Astrocyte of the hippocampus (primary cell): ENCODE measurements around the gene CT47C1.
"Not testable (repeated sequence)": the region's sequence is repeated elsewhere in the genome, so short reads cannot be mapped to it uniquely, and the experiment has no call there.

Source experiments
- DNase-seq: peaks from one replicate; pipeline ENCODE4 v3.0.0; 2011; ENCODE audit warnings: low read depth, low spot score

CT47C1 gene

DNA sequence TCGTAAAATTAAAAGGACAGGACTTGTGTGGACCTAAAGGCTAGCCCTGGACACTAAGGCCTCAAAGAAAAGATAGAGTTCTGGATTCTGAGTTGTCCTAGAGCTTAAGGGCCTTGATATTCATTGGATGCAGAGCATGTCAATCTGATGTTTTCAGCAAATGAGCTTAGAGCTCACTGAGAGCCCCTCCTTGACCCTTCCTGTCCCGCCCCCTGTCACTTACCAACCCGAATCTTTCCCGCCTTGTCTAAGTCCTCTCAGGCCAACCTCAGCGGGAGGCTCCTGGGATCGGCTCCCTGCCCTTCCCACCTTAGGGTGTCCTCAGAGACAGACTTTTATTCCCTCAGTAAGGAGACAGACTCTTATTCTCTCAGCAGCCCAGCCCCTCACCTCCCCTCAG, at the start of gene CT47C1:
Gene CT47C1, plus strand, starts transcription at position 250 of the 400 bp plus-strand sequence. CDS start 233 bp downstream, outside the sequence.
- no peak for DNase-seq

DNA sequence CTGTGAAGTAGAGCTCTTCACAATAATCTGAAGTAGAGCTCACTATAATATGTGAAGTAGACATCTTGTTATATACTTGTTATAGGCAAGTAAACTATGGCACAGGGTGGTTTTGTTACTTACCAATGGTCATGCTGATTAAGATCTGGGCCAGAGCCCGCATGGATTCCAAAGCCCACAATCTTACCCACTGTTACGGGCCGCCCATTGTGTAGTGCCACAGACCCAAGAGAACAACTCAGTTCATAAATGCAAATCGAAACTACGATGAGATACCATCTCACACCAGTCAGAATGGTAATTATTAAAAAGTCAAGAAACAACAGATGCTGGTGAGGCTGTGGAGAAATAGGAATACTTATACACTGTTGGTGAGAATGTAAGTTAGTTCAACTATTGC, 46.9 kb upstream of the CT47C1 start:
- DNase-seq: no peak

DNA sequence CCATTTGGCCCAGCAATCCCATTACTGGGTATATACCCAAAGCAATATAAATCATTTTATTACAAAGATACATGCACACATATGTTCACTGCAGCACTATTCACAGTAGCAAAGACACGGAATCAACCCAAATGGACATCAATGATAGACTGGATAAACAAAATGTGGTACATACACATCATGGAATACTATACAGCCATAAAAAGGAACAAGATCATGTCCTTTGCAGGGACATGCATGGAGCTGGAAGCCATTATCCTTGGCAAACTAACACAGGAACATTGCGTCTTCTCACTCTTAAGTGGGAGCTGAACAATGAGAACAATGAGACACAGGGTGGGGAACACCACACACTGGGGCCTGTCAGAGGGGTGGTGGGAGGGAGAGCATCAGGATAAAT, 46.4 kb upstream of the CT47C1 start:
- DNase-seq: not testable (repeated sequence)

DNA sequence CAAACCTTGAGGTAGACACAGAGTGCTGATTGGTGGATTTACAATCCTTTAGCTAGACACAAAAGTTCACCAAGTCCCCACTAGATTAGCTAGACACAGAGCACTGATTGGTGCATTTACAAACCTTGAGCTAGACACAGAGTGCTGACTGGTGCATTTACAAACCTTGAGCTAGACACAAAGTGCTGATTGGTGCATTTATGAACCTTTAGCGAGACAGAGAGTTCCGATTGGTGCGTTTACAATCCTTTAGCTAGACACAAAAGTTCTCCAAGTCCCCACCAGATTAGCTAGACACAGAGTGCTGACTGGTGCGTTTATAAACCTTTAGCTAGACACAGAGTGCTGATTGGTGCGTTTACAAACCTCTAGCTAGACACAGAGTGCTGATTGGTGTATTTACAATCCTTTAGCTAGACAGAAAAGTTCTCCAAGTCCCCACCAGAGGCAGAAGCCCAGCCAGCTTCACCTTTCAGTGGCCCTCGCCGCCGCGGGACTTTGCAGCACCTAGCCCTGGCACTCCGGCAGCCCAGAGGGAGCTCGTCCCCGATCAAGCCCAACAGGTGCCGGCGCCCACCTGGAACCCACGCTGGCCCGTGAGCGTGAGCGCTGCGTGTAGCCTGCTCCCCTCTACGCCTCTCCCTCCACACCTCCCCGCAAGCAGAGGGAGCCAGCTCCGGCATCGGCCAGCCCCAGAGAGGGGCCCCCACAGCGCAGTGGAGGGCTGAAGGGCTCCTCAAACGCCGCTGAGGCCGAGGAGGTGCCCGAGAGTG, 44.6 kb upstream of the CT47C1 start:
- not testable (repeated sequence) for DNase-seq

DNA sequence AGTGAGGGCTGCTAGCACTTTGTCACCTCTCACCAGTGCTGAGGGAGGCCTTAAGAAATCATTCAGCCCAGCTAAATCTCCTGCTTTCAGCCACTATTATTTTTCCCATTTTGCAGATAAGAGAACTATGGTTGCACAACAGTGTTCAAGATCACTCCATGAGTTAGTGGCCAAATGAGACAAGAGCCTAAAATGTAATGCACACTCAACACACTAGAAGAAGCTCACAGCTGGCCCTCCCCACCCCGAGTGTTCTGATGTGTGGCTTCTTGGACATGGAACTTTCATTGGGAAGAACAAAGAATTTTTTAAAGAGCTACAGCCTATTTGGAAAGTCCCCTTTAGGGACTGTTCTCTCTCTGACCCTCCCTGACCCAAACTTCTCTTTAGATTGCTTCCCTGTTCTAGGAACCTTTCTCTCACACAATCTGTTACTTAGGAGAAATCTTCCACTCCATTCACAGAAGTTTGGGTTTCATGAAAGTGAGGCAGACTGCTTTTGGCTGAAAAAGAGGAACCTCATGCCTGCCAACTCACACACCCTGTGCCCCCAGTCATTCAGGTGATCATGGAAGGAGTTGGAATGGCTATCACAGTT, 44.0 kb upstream of the CT47C1 start:
- no peak for DNase-seq

DNA sequence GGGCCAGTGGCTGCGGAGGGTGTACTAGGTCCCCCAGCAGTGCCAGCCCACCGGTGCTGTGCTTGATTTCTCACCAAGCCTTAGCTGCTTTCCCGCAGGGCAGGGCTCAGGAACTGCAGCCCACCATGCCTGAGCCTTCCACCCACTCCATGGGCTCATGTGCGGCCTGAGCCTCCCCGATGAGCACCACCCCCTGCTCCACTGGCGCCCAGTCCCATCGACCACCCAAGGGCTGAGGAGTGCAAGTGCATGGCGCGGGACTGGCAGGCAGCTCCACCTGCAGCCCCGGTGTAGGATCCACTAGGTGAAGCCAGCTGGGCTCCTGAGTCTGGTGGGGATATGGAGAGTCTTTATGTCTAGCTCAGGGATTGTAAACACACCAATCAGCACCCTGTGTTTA, 43.1 kb upstream of the CT47C1 start:
- DNase-seq: not testable (repeated sequence)

DNA sequence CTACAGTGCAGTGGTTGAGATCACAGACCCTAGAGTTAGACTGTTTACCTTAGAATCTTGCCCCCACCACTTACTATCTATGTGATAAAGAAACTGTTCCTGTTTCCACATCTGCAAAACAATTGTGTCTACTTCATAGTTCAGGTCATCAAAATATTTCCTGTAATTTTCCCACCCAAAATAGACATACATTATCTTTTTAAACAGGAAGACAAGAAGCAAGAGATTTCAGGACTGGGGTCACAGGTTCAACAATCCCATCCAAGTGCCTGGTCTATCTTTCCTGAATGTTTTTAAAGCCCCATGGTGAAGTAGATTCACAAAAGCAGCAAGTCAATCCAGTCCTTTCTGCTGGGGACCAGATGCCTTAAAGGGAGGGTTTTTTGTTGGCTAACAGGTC, 41.8 kb upstream of the CT47C1 start:
- no peak for DNase-seq

DNA sequence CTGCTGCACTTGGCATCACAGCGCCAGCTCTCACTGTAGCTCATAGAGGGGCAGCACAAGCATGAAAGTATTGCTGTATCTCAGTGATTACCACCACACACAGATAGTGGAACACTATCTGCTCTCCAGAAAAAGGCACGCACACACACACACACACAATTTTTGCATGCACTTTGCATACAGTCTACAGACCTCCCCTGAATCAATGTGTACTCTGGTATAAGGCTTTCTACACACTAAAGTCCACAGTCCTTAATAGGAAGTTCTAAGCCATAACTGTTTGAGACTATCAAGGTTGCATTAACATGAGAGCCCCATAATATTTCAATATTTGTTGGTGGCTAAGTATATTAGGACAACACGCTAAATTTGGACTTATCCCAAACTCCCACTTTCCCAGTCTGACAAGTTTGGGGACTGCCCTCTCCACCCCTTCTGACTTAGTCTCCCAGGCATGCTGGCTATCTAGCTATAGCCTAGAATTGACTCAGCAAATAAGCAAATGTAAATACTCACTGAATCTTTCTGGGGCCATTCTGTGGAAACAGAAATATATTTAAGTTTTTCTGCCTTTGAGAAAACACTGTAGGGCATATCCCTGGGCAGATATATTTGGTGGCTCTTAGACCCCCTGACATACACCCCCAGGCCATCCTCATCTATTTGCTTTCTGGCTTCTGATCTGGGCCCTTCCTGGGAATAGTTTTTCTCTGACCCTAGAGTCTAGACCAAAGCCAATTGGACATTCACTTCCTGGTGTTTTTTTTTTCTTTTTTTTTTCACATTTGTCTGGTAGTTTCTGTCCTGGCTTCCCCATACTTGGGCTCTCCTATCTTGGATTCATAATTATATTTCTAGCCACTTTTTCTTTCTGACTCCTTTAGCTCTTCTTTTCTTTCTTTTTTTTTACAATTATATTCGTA, 36.4 kb upstream of the CT47C1 start:
- DNase-seq: no peak

DNA sequence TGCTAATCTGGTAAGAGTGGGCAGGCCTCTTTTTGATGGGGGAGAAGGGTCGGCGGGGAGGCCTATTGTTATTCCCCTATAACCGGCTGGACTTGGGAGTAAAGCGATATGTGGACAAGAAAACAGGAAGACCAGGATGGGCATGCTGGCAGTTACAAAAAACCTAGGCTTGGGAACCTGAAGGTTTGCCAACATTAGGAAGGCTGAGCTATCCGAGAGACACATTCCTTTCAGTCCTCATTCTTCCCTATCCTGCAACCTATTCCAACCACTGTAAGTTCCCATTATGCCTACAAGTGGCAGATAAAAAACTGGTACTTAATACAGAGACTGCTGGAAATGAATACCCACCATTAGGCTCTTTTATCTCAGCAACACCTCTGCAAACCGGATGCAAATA, 32.4 kb upstream of the CT47C1 start:
- peak; percentile 7 for DNase-seq

DNA sequence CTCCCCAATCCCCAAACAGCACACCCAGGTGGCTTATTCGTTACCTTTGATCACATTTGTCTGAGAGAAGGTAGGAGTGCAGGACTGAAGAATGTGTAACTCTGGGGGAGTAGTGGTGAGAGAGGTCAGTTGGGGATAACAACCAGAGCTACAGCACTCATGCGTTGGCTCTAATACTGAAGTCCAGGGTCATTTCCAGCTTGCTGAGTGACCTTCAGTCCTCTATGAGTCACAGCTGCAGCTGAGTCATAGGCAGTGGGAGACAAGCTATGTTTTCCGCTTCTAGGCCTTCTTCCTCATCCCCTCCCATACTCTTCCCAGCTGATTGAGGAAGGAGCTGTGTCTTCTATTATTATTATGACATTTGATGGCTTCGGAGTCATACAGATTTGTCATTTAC, 31.6 kb upstream of the CT47C1 start:
- peak; percentile 34 for DNase-seq

DNA sequence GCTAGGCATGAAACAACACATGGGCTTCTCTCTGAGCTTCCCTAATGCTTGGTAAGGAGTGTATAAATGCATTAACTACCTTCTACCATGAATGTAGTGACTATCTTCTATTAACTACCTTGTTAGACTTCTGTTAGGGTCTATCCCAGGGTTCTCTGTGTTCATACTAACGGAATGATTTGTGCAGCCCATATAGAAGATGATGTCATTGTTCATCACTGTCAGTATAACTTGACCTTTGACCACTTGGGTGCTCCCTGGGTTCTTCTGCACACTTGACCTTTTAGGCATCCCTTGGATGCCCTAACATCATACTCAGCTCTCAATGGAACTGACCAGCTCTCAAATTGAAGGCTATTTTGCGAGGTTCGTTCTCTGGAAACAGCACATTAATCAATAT, 30.8 kb upstream of the CT47C1 start:
- no peak for DNase-seq

DNA sequence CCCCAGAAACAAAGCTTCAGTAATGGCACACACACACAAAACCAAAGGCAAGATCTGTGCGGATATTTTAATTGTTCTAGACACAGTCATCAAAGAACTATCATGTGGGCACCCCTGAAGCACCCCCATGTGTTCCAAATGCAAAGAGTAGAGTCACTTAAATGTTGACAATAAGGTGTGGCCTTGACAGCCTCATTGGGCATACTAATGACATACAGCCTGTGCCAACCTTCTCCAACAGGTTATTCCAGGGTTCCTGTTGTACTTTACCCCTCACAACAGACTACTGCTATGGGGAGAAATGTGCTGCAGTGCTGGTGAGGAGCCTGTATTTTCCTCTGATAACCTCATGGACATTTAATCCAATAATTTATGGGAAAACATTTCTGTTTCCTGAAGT, 29.8 kb upstream of the CT47C1 start:
- DNase-seq: no peak

DNA sequence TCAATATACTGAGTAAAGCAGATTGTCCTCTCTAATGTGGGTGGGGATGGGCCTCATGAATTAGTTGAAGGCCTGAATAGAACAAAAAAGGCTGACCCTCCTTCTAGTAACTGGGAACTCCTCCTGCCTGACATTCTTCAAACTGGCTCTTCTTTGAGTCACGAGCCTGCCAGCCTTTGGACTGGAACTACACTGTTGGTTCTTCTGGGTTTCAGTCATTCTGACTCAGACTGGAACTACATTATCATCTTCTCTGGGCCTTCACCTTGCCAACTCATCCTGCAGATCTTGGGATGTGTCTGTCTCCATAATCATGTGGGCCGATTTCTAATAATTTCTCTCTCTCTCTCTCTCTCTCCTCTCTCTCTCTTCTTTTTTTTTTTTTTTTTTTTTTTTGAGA, 26.9 kb upstream of the CT47C1 start:
- DNase-seq: no peak

DNA sequence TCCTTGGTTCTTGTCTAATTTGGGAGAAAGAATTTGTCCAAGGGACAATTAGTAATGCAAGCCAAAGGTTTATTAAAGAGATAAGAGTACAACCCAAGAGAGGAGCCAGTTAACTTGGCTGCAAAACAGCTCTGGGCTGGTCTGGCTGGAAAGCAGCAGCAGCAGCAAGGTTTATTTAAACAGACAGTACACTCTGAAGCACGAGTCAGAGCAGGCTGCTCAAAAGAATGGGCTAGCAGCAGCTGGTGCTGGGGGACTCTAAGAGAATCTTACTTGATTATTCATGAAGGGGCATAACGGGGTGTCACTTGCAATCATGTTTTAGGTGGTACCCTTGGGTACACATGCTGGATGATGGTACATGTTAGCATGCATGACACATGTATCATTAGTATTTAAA, 17.1 kb upstream of the CT47C1 start:
- DNase-seq: peak; percentile 8

DNA sequence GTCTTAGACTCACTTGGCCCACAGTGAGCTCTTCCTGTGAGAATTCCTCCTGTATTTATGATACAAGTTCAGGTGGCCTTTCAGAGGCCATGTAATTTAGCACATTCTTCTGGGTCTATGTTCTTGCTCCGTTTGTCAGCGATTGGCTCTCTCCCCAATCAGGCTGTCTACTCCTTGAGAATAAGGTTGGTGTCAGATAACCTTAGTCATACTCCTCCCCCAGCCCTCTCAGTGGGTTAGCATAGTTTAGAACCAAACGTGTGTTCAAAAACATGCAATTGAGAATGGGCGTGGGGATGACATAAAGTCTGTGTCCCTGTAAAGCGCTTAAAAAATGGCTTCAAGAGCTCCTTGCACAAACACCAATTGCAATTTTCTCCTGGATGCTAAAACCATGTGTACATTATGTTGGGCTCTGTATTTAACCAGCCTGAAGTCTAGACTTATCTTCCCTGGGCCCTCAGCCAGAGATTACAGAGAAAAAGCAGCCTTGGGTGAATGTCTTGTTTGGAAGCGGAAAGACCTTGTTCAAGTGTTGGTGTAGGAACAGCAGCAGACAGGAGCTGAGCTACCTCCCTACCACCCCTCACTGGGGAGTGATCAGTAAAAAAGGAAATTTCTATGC, 9.9 kb upstream of the CT47C1 start:
- peak; percentile 10 for DNase-seq

DNA sequence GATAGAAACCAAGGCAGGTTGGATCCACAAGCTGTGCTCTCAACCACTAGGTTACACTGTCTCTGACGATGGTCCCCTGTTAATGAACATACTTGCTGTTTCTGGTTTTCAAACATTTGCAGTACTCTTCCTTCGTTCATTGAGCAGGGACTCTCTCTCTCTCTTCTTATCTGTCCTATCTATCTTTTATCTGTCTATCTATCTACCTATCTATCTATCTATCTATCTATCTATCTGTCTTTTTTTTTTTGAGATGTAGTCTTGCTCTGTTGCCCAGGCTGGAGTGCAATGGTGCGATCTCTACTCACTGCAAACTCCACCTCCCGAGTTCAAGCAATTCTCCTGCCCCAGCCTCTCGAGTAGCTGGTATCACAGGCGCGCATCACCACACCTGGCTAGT, 9.4 kb upstream of the CT47C1 start:
- DNase-seq: no peak

DNA sequence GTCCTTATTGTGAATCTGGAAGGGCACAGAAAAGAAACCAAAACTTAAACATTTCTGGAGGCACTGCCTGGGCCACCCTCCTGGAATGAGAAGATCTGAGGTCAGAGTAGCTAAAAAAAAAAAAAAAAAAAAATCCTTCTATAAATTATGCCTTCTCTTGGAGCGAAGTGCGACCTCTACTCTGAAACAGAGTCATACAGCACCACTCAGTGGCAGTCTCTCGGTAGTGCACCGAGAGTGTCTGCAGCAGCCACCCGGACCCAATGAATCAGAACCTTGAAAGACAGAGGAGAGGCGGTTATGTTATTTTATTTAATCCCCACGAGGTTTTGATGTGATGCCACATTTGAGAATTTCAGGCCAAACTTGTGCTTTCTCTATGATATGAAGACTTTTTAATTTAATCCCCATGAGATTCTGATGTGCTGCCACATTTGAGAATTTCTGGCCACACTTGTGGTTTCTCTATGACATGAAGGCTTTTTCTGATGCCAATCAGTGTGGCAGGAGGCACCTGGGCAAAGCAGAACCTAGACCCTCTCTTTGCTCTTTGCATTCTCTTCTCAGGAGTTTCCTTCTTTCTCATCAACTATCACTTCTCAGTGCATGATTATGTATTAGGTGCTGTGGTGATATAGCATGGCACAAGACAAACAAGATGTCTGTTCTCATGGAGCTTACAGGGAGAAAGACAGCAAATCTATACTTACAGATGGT, 5.6 kb upstream of the CT47C1 start:
- peak; percentile 69 for DNase-seq

DNA sequence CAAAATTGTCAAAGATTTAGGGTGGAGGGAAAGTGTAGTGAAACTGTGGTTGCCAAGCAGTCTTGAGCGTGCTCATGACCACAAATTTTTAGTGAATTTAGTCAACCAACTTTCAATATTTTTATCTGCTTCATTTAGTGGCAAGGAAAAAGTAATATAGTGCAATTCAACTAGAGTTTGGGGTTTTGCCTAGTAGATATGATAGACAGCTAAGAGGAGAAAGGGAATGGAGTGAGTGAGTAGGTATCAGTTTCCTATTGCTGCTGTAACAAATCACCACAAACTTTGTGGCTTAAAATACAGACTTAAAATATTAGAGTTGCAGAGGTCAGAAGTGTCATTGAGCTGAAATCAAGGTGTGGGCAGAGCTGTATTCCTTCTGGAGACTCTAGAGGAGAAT, 3.7 kb upstream of the CT47C1 start:
- DNase-seq: no peak

DNA sequence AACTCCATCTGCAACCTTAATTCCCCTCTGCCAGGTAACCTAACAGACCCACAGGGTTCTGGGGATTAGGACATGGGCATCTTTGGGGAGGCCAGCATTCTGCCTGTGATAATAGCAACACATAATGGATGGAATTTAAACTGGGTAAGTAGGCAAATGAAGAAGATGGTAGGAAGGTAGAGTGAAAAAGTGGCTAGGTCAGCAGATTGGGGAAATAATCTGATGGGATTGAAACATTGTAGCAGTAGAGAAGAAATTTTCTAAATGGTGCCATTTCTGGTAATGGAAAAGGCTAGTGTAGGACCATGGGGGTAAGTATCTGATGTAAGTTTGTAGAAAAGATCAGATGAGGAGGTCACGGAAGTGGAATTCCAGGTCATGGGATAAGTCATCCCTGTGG, 3.0 kb upstream of the CT47C1 start:
- no peak for DNase-seq

DNA sequence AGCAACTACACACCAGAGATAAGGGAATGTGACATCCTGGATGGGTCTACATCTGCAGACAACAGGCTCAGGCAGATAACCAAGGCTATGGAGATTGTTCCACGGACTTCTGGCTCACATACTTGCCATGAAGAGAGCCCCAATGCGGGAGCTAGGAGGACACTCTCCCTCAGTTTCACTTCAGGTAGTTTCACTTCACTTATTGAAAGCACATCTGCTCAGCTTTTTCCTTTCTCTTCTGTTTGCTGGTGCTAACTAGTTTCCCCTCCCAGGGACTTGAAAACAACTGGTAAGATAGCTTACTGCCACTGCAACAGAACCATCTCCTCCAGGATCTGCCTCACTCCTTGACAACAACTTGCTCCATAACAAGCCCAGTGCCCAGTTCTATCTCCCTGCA, 1.4 kb upstream of the CT47C1 start:
- DNase-seq: no peak

DNA sequence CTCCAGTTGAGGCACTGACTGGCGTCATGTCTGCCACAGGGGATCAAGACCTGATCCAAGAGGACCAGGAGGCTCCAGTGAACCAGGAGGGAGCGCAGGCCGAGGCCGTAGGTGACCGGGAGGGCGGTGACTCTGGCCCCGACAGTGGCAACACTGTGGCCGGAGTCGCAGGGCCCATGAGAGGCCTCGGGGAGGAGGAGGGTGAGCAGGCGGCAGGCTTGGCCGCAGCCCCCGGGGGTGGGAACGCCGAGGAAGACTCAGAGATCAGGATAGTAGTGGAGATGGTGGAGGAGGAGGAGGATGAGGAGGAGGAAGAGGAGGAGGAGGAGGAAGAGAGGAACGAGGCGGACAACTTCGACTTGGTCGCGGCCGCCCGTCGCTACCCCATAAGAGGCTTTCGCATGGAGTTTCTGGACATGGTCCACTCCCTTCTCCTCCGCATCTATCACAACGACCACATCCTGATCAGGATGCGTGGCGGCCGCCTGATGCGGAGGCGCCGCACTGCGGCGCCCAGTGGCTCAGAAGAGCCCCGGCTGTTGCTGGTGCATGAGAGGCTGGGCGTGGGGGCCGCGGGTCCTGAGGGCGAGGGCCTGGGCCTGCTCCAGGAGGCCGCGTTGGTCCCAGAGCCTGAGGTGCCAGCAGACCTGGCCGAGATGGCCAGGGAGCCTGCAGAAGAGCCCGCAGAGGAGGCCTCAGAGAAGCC, 560 bp downstream of the CT47C1 start:
- DNase-seq: no peak
